HEK293 (cell line): ENCODE measurements around the gene TPI1.
A peak's percentile ranks its signal among the peaks of the same experiment; 100 is the strongest.

Source experiments
- ATF2 ChIP-seq: fragments of 450-650 bp; formaldehyde crosslinking; IDR thresholded peaks from 2 replicates; pipeline ENCODE4 v1.5.1; 2016; ENCODE audit warnings: missing biosample characterization, missing genetic modification characterization, low read depth
- CTCF ChIP-seq: fragments of 450-650 bp; formaldehyde crosslinking; IDR thresholded peaks from 2 replicates; pipeline ENCODE4 v1.5.1; 2016; ENCODE audit warnings: missing biosample characterization, missing genetic modification characterization
- IKZF3 ChIP-seq: fragments of 450-650 bp; IDR thresholded peaks from 2 replicates; pipeline ENCODE4 v1.5.0; 2018; ENCODE audit warnings: missing biosample characterization, mild to moderate bottlenecking, missing genetic modification characterization, moderate library complexity
- KLF17 ChIP-seq: fragments of 450-650 bp; formaldehyde crosslinking; IDR thresholded peaks from 2 replicates; pipeline ENCODE4 v1.5.1; 2016; ENCODE audit warnings: missing biosample characterization, missing genetic modification characterization
- PATZ1 ChIP-seq: fragments of 450-650 bp; formaldehyde crosslinking; IDR thresholded peaks from 2 replicates; pipeline ENCODE4 v1.5.1; 2016; ENCODE audit warnings: missing biosample characterization, missing genetic modification characterization
- PBX3 ChIP-seq: sonication (generic); formaldehyde crosslinking; IDR thresholded peaks from 2 replicates; pipeline ENCODE4 v1.8.1; 2022; ENCODE audit warnings: mild to moderate bottlenecking, moderate library complexity, missing genetic modification reagents
- PRDM1 ChIP-seq: fragments of 450-650 bp; formaldehyde crosslinking; IDR thresholded peaks from 2 replicates; pipeline ENCODE4; 2016; ENCODE audit warnings: missing biosample characterization, missing genetic modification characterization
- RBAK ChIP-seq: fragments of 450-650 bp; formaldehyde crosslinking; IDR thresholded peaks from 2 replicates; pipeline ENCODE4 v1.5.1; 2016; ENCODE audit warnings: missing biosample characterization, missing genetic modification characterization
- SP7 ChIP-seq: fragments of 450-650 bp; formaldehyde crosslinking; IDR thresholded peaks from 2 replicates; pipeline ENCODE4 v1.5.1; 2016; ENCODE audit warnings: missing biosample characterization, missing genetic modification characterization
- ZBTB48 ChIP-seq: fragments of 450-650 bp; formaldehyde crosslinking; IDR thresholded peaks from 2 replicates; pipeline ENCODE4 v1.5.1; 2016; ENCODE audit warnings: missing biosample characterization, missing genetic modification characterization
- ZBTB6 ChIP-seq: fragments of 450-650 bp; formaldehyde crosslinking; IDR thresholded peaks from 2 replicates; pipeline ENCODE4 v1.5.1; 2017; ENCODE audit warnings: missing biosample characterization, missing genetic modification characterization
- ZEB2 ChIP-seq: fragments of 450-650 bp; formaldehyde crosslinking; IDR thresholded peaks from 2 replicates; pipeline ENCODE4 v1.5.1; 2016; ENCODE audit warnings: missing biosample characterization, missing genetic modification characterization
- ZFHX2 ChIP-seq: fragments of 450-650 bp; formaldehyde crosslinking; conservative IDR thresholded peaks from 2 replicates; pipeline ENCODE4 v1.5.1; 2016; ENCODE audit warnings: missing biosample characterization, missing genetic modification characterization
- ZNF10 ChIP-seq: fragments of 450-650 bp; formaldehyde crosslinking; IDR thresholded peaks from 2 replicates; pipeline ENCODE4 v1.5.1; 2017; ENCODE audit warnings: missing biosample characterization, missing genetic modification characterization
- ZNF146 ChIP-seq: fragments of 450-650 bp; formaldehyde crosslinking; IDR thresholded peaks from 2 replicates; pipeline ENCODE4 v1.5.1; 2016; ENCODE audit warnings: missing biosample characterization, missing genetic modification characterization
- ZNF16 ChIP-seq: fragments of 450-650 bp; formaldehyde crosslinking; IDR thresholded peaks from 2 replicates; pipeline ENCODE4 v1.5.1; 2016; ENCODE audit warnings: low read depth, missing biosample characterization, missing genetic modification characterization
- ZNF169 ChIP-seq: fragments of 450-650 bp; formaldehyde crosslinking; IDR thresholded peaks from 2 replicates; pipeline ENCODE4 v1.5.1; 2016; ENCODE audit warnings: missing biosample characterization, missing genetic modification characterization
- ZNF214 ChIP-seq: fragments of 450-650 bp; formaldehyde crosslinking; IDR thresholded peaks from 2 replicates; pipeline ENCODE4 v1.5.1; 2017; ENCODE audit warnings: missing biosample characterization, mild to moderate bottlenecking, missing genetic modification characterization, borderline replicate concordance
- ZNF26 ChIP-seq: fragments of 450-650 bp; formaldehyde crosslinking; IDR thresholded peaks from 2 replicates; pipeline ENCODE4 v1.5.1; 2016; ENCODE audit warnings: missing biosample characterization, missing genetic modification characterization
- ZNF366 ChIP-seq: fragments of 450-650 bp; formaldehyde crosslinking; conservative IDR thresholded peaks from 2 replicates; pipeline ENCODE4 v1.5.1; 2016; ENCODE audit warnings: missing biosample characterization, missing genetic modification characterization
- ZNF394 ChIP-seq: fragments of 450-650 bp; formaldehyde crosslinking; IDR thresholded peaks from 2 replicates; pipeline ENCODE4 v1.5.1; 2016; ENCODE audit warnings: missing biosample characterization, missing genetic modification characterization, mild to moderate bottlenecking, moderate library complexity, borderline replicate concordance
- ZNF558 ChIP-seq: fragments of 450-650 bp; formaldehyde crosslinking; IDR thresholded peaks from 2 replicates; pipeline ENCODE4 v1.5.1; 2016; ENCODE audit warnings: missing biosample characterization, missing genetic modification characterization
- ZNF580 ChIP-seq: fragments of 450-650 bp; formaldehyde crosslinking; IDR thresholded peaks from 2 replicates; pipeline ENCODE4 v1.5.1; 2016; ENCODE audit warnings: missing biosample characterization, missing genetic modification characterization
- ZNF600 ChIP-seq: fragments of 450-650 bp; formaldehyde crosslinking; IDR thresholded peaks from 2 replicates; pipeline ENCODE4 v1.5.1; 2016; ENCODE audit warnings: missing biosample characterization, missing genetic modification characterization
- ZNF654 ChIP-seq: fragments of 450-650 bp; formaldehyde crosslinking; IDR thresholded peaks from 2 replicates; pipeline ENCODE4 v1.5.1; 2016; ENCODE audit warnings: low read depth, missing biosample characterization, missing genetic modification characterization
- ZSCAN30 ChIP-seq: fragments of 450-650 bp; IDR thresholded peaks from 2 replicates; pipeline ENCODE4 v1.5.1; 2018; ENCODE audit warnings: missing biosample characterization, mild to moderate bottlenecking, missing genetic modification characterization, moderate library complexity

Gene TPI1

GRCh38 chr12:6825398-6826124 lies 41.8 kb upstream of the TPI1 start (continued):
- TF ChIP-seq PBX3 (no peak), PRDM1 (tag by site-specific recombination) (peak; percentile 70), ZFHX2 (tag by site-specific recombination) (peak; percentile 11), CTCF (peak; percentile 96), ZNF580 (tag by site-specific recombination) (0 out of 2 replicates have a peak, but pooled peaks have one; percentile 28), ZNF26 (tag by site-specific recombination) (no peak), ZBTB48 (tag by site-specific recombination) (peak; percentile 57; the same call in 1 of the 2 replicates), SP7 (0 out of 2 replicates have a peak, but pooled peaks have one; percentile 31), ZEB2 (tag by site-specific recombination) (peak; percentile 36; the same call in 1 of the 2 replicates), ZNF394 (tag by site-specific recombination) (peak; percentile 56; the same call in 1 of the 2 replicates), KLF17 (tag by site-specific recombination) (0 out of 2 replicates have a peak, but pooled peaks have one; percentile 35), ZNF366 (peak; percentile 92), ZNF214 (tag by site-specific recombination) (no peak), PATZ1 (peak; percentile 60; the same call in 1 of the 2 replicates), ZNF146 (tag by site-specific recombination) (no peak), ZNF169 (tag by site-specific recombination) (no peak), RBAK (tag by site-specific recombination) (no peak), ZNF654 (peak; percentile 97), ATF2 (no peak), IKZF3 (tag by site-specific recombination) (peak; percentile 83), ZBTB6 (tag by site-specific recombination) (no peak), ZSCAN30 (peak; percentile 48; the same call in 1 of the 2 replicates), ZNF16 (tag by site-specific recombination) (no peak), ZNF600 (tag by site-specific recombination) (peak; percentile 82; the same call in 1 of the 2 replicates), ZNF558 (peak; percentile 18; the same call in 1 of the 2 replicates), ZNF10 (tag by site-specific recombination) (0 out of 2 replicates have a peak, but pooled peaks have one; percentile 41)
